ENCODE results near the gene TTC3.

GRCh38 chr21:37139154-37139553 is 66.1 kb downstream of the TTC3 start:
- TF ChIP-seq SUZ12 (IDR thresholded peaks at IDR 0.05) = no peak
- no peak for TF ChIP-seq FOXK2 (IDR thresholded peaks at IDR 0.05)
- no peak for TF ChIP-seq SP1 (IDR thresholded peaks at IDR 0.05)
- TF ChIP-seq FOXM1 (IDR thresholded peaks at IDR 0.05; ENCODE audit: borderline replicate concordance) = no peak
- TF ChIP-seq FOXA1 (IDR thresholded peaks at IDR 0.05) = no peak
- TF ChIP-seq L3MBTL2 (conservative IDR thresholded peaks at IDR 0.05) = no peak
- TF ChIP-seq BHLHE40 (IDR thresholded peaks at IDR 0.05; ENCODE audit: borderline replicate concordance) = no peak
- TF ChIP-seq, protein P1, sequence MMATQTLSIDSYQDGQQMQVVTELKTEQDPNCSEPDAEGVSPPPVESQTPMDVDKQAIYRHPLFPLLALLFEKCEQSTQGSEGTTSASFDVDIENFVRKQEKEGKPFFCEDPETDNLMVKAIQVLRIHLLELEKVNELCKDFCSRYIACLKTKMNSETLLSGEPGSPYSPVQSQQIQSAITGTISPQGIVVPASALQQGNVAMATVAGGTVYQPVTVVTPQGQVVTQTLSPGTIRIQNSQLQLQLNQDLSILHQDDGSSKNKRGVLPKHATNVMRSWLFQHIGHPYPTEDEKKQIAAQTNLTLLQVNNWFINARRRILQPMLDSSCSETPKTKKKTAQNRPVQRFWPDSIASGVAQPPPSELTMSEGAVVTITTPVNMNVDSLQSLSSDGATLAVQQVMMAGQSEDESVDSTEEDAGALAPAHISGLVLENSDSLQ (IDR thresholded peaks at IDR 0.05) = no peak
- TF ChIP-seq ELF4 (IDR thresholded peaks at IDR 0.05) = no peak
- no peak for TF ChIP-seq CTBP1 (IDR thresholded peaks at IDR 0.05; ENCODE audit: borderline replicate concordance)
- no peak for TF ChIP-seq TARDBP (IDR thresholded peaks at IDR 0.05)
- no peak for TF ChIP-seq HDGF (IDR thresholded peaks at IDR 0.05; ENCODE audit: borderline replicate concordance)
- TF ChIP-seq NFRKB (IDR thresholded peaks at IDR 0.05) = no peak
- no peak for TF ChIP-seq ARNT (IDR thresholded peaks at IDR 0.05)
